RWPE2 (cell line): Measurements from ENCODE around the gene AP2B1.

Experiments
- ATAC-seq: fragments of 200-7000 bp; cut with Tn5 transposase; 3 replicates; pipeline ENCODE4 v1.9.1; 2021; ENCODE audit warnings: low read depth
- DNase-seq: peaks from one replicate; pipeline ENCODE4 v3.0.0-alpha.2; 2020; ENCODE audit warnings: low spot score
- H3K27ac ChIP-seq: fragments of 450-650 bp; 2 replicates; pipeline ENCODE4 v1.5.1; 2017; ENCODE audit warnings: mild to moderate bottlenecking; ENCODE audit not compliant: poor library complexity, severe bottlenecking
- H3K27me3 ChIP-seq: fragments of 250-450 bp; sonication (Bioruptor Pico); 2 replicates; pipeline ENCODE4 v1.5.1; 2021; ENCODE audit warnings: mild to moderate bottlenecking, moderate library complexity; ENCODE audit not compliant: insufficient read depth, poor library complexity, severe bottlenecking
- H3K36me3 ChIP-seq: fragments of 250-450 bp; sonication (Bioruptor Pico); 2 replicates; pipeline ENCODE4 v1.5.1; 2020; ENCODE audit warnings: low read depth, mild to moderate bottlenecking, moderate library complexity
- H3K4me1 ChIP-seq: fragments of 250-450 bp; sonication (Bioruptor Pico); 2 replicates; pipeline ENCODE4 v1.5.1; 2021; ENCODE audit warnings: mild to moderate bottlenecking, moderate library complexity; ENCODE audit not compliant: insufficient read depth, poor library complexity, severe bottlenecking
- H3K4me3 ChIP-seq: fragments of 250-450 bp; sonication (Bioruptor Pico); 2 replicates; pipeline ENCODE4 v1.5.1; 2021; ENCODE audit warnings: mild to moderate bottlenecking, moderate library complexity; ENCODE audit not compliant: severe bottlenecking
- H3K9me3 ChIP-seq: fragments of 250-450 bp; sonication (Bioruptor Pico); 2 replicates; pipeline ENCODE4 v1.5.1; 2021; ENCODE audit warnings: mild to moderate bottlenecking, moderate library complexity; ENCODE audit not compliant: severe bottlenecking
- CTCF ChIP-seq: fragments of 450-650 bp; IDR thresholded peaks from one replicate; pipeline ENCODE4 v1.5.1; 2017; ENCODE audit warnings: mild to moderate bottlenecking, moderate library complexity; ENCODE audit not compliant: poor library complexity, severe bottlenecking

The AP2B1 gene

GRCh38 chr17:35630530-35631148, 43.5 kb downstream of the AP2B1 start:
- peak overlapping the region; percentile 41 for H3K27ac ChIP-seq
- H3K4me3 ChIP-seq: no peak overlapping the region
- H3K36me3 ChIP-seq: peaks cover 98% of the 10 kb centered on the region
- peaks cover 4% of the 10 kb centered on the region for H3K9me3 ChIP-seq
- no peak for TF ChIP-seq CTCF
- DNase-seq: no peak
- H3K27me3 ChIP-seq: no peaks in the 10 kb centered on the region
- ATAC-seq: peak; percentile 89
- peaks cover 13% of the 10 kb centered on the region for H3K4me1 ChIP-seq

- H3K4me3 ChIP-seq: no peak overlapping the region
- DNase-seq (no peak), ATAC-seq (no peak)
- H3K4me1 ChIP-seq: no peaks in the 10 kb centered on the region
- TF ChIP-seq CTCF: no peak
- H3K27ac ChIP-seq: no peak overlapping the region
- H3K36me3 ChIP-seq: peaks cover 95% of the 10 kb centered on the region
- no peaks in the 10 kb centered on the region for H3K9me3 ChIP-seq
- H3K27me3 ChIP-seq: no peaks in the 10 kb centered on the region
Observed at GRCh38 chr17:35641032-35641431, 53.9 kb downstream of the AP2B1 start.

- H3K4me3 ChIP-seq: no peak overlapping the region
- peaks cover 94% of the 10 kb centered on the region for H3K36me3 ChIP-seq
- no peak for TF ChIP-seq CTCF
- H3K9me3 ChIP-seq: no peaks in the 10 kb centered on the region
- DNase-seq: no peak
- no peak for ATAC-seq
- H3K27ac ChIP-seq: no peak overlapping the region
- H3K27me3 ChIP-seq: no peaks in the 10 kb centered on the region
- H3K4me1 ChIP-seq: no peaks in the 10 kb centered on the region
Observed at GRCh38 chr17:35645923-35646322, 58.8 kb downstream of the AP2B1 start.

- Histone ChIP-seq H3K36me3 (peaks cover 71% of the 10 kb centered on the region), H3K4me1 (no peaks in the 10 kb centered on the region), H3K4me3 (no peak overlapping the region), H3K27ac (no peak overlapping the region), H3K27me3 (no peaks in the 10 kb centered on the region), H3K9me3 (no peaks in the 10 kb centered on the region)
- no peak for TF ChIP-seq CTCF
- ATAC-seq (no peak), DNase-seq (no peak)
Observed at GRCh38 chr17:35651467-35651866, 64.3 kb downstream of the AP2B1 start.

GRCh38 chr17:35653619-35654361, 66.7 kb downstream of the AP2B1 start:
- H3K36me3 ChIP-seq: peaks cover 49% of the 10 kb centered on the region
- H3K4me3 ChIP-seq: no peak overlapping the region
- DNase-seq (no peak), ATAC-seq (no peak)
- no peak overlapping the region for H3K27ac ChIP-seq
- TF ChIP-seq CTCF: no peak
- H3K27me3 ChIP-seq: no peaks in the 10 kb centered on the region
- no peaks in the 10 kb centered on the region for H3K4me1 ChIP-seq
- no peaks in the 10 kb centered on the region for H3K9me3 ChIP-seq
